ENCODE data around the gene TEC.
"Not testable (repeated sequence)": the region's sequence is repeated elsewhere in the genome, so short reads cannot be mapped to it uniquely, and the experiment has no call there.

TEC gene

GRCh38 chr4:48242511-48243195 is 27.0 kb downstream of the TEC start:
- no peak for DNase-seq (ENCODE audit: low read depth)

- no peak for DNase-seq (ENCODE audit: low read depth)
These were observed 27.9 kb downstream of the TEC start for GRCh38 chr4:48241731-48242130.

- no peak for DNase-seq (ENCODE audit: low read depth)
These were observed 31.5 kb downstream of the TEC start for GRCh38 chr4:48237996-48238645.

GRCh38 chr4:48235050-48235449 is 34.6 kb downstream of the TEC start:
- no peak for DNase-seq (ENCODE audit: low read depth)

GRCh38 chr4:48234575-48234974 is 35.1 kb downstream of the TEC start:
- no peak for DNase-seq (ENCODE audit: low read depth)

- DNase-seq (ENCODE audit: low read depth), result no peak
These were observed 40.7 kb downstream of the TEC start for GRCh38 chr4:48228949-48229348.

GRCh38 chr4:48227662-48228061 is 42.0 kb downstream of the TEC start:
- no peak for DNase-seq (ENCODE audit: low read depth)

- DNase-seq (ENCODE audit: low read depth), result no peak
These were observed 43.4 kb downstream of the TEC start for GRCh38 chr4:48226199-48226598.

- no peak for DNase-seq (ENCODE audit: low read depth)
These were observed 44.1 kb downstream of the TEC start for GRCh38 chr4:48225368-48226141.

- DNase-seq (ENCODE audit: low read depth), result no peak
These were observed 45.0 kb downstream of the TEC start for GRCh38 chr4:48224606-48225005.

GRCh38 chr4:48223633-48224295 is 45.9 kb downstream of the TEC start:
- DNase-seq (ENCODE audit: low read depth), result no peak

- DNase-seq (ENCODE audit: low read depth), result no peak
These were observed 47.1 kb downstream of the TEC start for GRCh38 chr4:48222491-48222890.

GRCh38 chr4:48219430-48219829 is 50.2 kb downstream of the TEC start:
- DNase-seq (ENCODE audit: low read depth), result not testable (repeated sequence)

- DNase-seq (ENCODE audit: low read depth), result no peak
These were observed 53.1 kb downstream of the TEC start for GRCh38 chr4:48216563-48216962.

GRCh38 chr4:48215977-48216376 is 53.7 kb downstream of the TEC start:
- no peak for DNase-seq (ENCODE audit: low read depth)

- no peak for DNase-seq (ENCODE audit: low read depth)
These were observed 57.5 kb downstream of the TEC start for GRCh38 chr4:48212165-48212564.

- DNase-seq (ENCODE audit: low read depth), result no peak
These were observed 58.7 kb downstream of the TEC start for GRCh38 chr4:48210966-48211328.

GRCh38 chr4:48205626-48206025 is 64.0 kb downstream of the TEC start:
- DNase-seq (ENCODE audit: low read depth), result no peak

GRCh38 chr4:48205107-48205506 is 64.5 kb downstream of the TEC start:
- no peak for DNase-seq (ENCODE audit: low read depth)

- no peak for DNase-seq (ENCODE audit: low read depth)
These were observed 65.8 kb downstream of the TEC start for GRCh38 chr4:48203819-48204218.

- DNase-seq (ENCODE audit: low read depth), result no peak
These were observed 71.9 kb downstream of the TEC start for GRCh38 chr4:48197643-48198237.

- DNase-seq (ENCODE audit: low read depth), result no peak
These were observed 72.7 kb downstream of the TEC start for GRCh38 chr4:48196758-48197504.

All from stromal cell of bone marrow (primary cell).